ENCODE results near the gene TAS1R3. TPM values are rescaled to one million over a fixed set of nuclear protein-coding genes. Genes with fewer than 3 reads are reported as not detected.

TAS1R3 gene
- total RNA-seq, 1 experiment from 2014 or later = 0.28 TPM

DNA sequence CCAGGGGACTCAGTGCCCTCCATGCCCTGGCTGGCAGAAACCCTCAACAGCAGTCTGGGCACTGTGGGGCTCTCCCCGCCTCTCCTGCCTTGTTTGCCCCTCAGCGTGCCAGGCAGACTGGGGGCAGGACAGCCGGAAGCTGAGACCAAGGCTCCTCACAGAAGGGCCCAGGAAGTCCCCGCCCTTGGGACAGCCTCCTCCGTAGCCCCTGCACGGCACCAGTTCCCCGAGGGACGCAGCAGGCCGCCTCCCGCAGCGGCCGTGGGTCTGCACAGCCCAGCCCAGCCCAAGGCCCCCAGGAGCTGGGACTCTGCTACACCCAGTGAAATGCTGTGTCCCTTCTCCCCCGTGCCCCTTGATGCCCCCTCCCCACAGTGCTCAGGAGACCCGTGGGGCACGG lies 2.8 kb upstream of the TAS1R3 start:
- TF ChIP-seq, protein P1, sequence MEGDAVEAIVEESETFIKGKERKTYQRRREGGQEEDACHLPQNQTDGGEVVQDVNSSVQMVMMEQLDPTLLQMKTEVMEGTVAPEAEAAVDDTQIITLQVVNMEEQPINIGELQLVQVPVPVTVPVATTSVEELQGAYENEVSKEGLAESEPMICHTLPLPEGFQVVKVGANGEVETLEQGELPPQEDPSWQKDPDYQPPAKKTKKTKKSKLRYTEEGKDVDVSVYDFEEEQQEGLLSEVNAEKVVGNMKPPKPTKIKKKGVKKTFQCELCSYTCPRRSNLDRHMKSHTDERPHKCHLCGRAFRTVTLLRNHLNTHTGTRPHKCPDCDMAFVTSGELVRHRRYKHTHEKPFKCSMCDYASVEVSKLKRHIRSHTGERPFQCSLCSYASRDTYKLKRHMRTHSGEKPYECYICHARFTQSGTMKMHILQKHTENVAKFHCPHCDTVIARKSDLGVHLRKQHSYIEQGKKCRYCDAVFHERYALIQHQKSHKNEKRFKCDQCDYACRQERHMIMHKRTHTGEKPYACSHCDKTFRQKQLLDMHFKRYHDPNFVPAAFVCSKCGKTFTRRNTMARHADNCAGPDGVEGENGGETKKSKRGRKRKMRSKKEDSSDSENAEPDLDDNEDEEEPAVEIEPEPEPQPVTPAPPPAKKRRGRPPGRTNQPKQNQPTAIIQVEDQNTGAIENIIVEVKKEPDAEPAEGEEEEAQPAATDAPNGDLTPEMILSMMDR (conservative IDR thresholded peaks at IDR 0.05) = no peak
- H2BK120ac ChIP-seq (ENCODE audit: low read depth, low read length, poor library complexity, severe bottlenecking) = no peak overlapping the region
- H3K79me2 ChIP-seq (ENCODE audit: insufficient read depth, low read length) = peaks cover 6% of the 10 kb centered on the region; the same call in 1 of the 2 replicates
- no peak overlapping the region for H3K4me2 ChIP-seq (ENCODE audit: insufficient read depth, insufficient read length, low read length)
- H3T11ph ChIP-seq (ENCODE audit: low read length) = no peak overlapping the region
- no peaks in the 10 kb centered on the region for H4K20me1 ChIP-seq (ENCODE audit: control insufficient read depth, insufficient read depth, insufficient read length)
- no peak overlapping the region for H3K4ac ChIP-seq (ENCODE audit: low read depth, low read length)
- H2BK5ac ChIP-seq (ENCODE audit: insufficient read length, low read length) = no peak overlapping the region
- Mint-ChIP-seq H3K4me3 (no peak overlapping the region), H3K27me3 (ENCODE audit: low read depth) (peaks cover 1% of the 10 kb centered on the region; the same call in 1 of the 2 replicates), H3K4me1 (peaks cover 2 to 5% of the 10 kb centered on the region in 2 experiments), H3K27ac (no peak overlapping the region), H3K36me3 (ENCODE audit: insufficient read depth in 1 of 3, low read depth in 3 of 3) (peaks cover 2 to 4% (median 4%) of the 10 kb centered on the region in 3 experiments; a peak in 4 of 7 replicates), H3K9me3 (no peaks in the 10 kb centered on the region)
- H3K9ac ChIP-seq (ENCODE audit: extremely low read depth, insufficient read length, low read length) = no peak overlapping the region
- H3K79me1 ChIP-seq (ENCODE audit: insufficient read depth, low read depth, low read length, poor library complexity, severe bottlenecking) = no peaks in the 10 kb centered on the region
- no peak overlapping the region for H2AK5ac ChIP-seq (ENCODE audit: insufficient read length, low read length)
- no peak overlapping the region for H2BK15ac ChIP-seq (ENCODE audit: low read depth, low read length)
- H2BK12ac ChIP-seq (ENCODE audit: insufficient read length, low read depth, low read length) = no peak overlapping the region
- no peak overlapping the region for H2BK20ac ChIP-seq (ENCODE audit: low read depth, low read length, poor library complexity, severe bottlenecking)
- no peak overlapping the region for H4K91ac ChIP-seq (ENCODE audit: insufficient read length, low read depth, low read length)
- no peak overlapping the region for H4K5ac ChIP-seq (ENCODE audit: insufficient read length, low read depth, low read length)
- DNase-seq = no peak
- peaks cover 8% of the 10 kb centered on the region for H3K23me2 ChIP-seq (ENCODE audit: insufficient read length, low read depth, low read length, poor library complexity, severe bottlenecking)
- no peaks in the 10 kb centered on the region for H3K4me1 ChIP-seq (ENCODE audit: insufficient read depth, low read length)
- no peak overlapping the region for H3K23ac ChIP-seq (ENCODE audit: insufficient read length, low read depth, low read length)
- no peak overlapping the region for H4K8ac ChIP-seq (replicated peaks; ENCODE audit: insufficient read length, low read depth, low read length)
- H3K18ac ChIP-seq (ENCODE audit: insufficient read length, low read depth, low read length) = no peak overlapping the region
- no peak overlapping the region for H3K27ac ChIP-seq (ENCODE audit: insufficient read length, low read depth, low read length)
- no peaks in the 10 kb centered on the region for H3K27me3 ChIP-seq (ENCODE audit: insufficient read depth, low read length)
- no peak overlapping the region for H3K56ac ChIP-seq (ENCODE audit: insufficient read length, low read depth, low read length)
- no peaks in the 10 kb centered on the region for H3K9me3 ChIP-seq (ENCODE audit: control insufficient read depth, low read depth, low read length)
- H2AFZ ChIP-seq (ENCODE audit: low read length) = no peak overlapping the region
- no CpG with 5 or more reads among the region's 15 CpGs for WGBS (ENCODE audit: extremely low coverage, insufficient read length, low lambda C conversion rate)
- H3K14ac ChIP-seq (ENCODE audit: insufficient read depth, low read length) = no peak overlapping the region
